Panc1 (cell line): ENCODE measurements around the gene FBXL4.

ENCODE experiments used
- POLR2AphosphoS5 ChIP-seq: IDR thresholded peaks from 2 replicates; pipeline ENCODE4 v1.6.1; 2012; ENCODE audit warnings: mild to moderate bottlenecking, low read depth, low read length, moderate library complexity
- SIN3A ChIP-seq: IDR thresholded peaks from 2 replicates; pipeline ENCODE4 v1.6.1; 2012; ENCODE audit warnings: low read depth, mild to moderate bottlenecking, low read length, moderate library complexity, borderline replicate concordance; ENCODE audit not compliant: insufficient read depth
- TF ChIP-seq, protein P1 (sequence below): fragments of 450-650 bp; IDR thresholded peaks from 2 replicates; pipeline ENCODE4 v1.5.1; 2017; ENCODE audit warnings: mild to moderate bottlenecking

DNA sequence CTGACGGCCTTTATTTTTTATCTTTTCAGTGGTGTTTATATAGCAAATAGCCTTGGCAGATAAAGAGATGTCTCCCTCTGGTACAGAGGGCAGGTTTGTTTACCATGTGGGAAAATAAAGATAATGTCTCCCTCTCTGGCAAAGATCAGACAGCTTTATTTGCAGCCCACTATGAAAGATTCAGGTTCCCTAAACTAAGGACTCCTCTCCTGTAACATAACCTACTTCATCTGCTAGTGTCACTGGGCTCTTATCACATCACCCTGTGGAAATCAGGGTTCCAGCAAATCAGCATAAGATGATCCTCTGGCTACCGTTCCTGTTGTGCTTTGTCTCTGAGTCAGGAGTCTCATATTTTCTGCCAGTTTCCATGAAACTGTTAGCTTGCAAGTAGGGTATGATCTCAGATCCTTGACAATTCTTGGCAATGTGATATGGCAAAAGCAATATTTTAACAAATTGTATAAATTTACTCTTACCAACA, 3.1 kb downstream of the FBXL4 start:
- TF ChIP-seq, protein P1, sequence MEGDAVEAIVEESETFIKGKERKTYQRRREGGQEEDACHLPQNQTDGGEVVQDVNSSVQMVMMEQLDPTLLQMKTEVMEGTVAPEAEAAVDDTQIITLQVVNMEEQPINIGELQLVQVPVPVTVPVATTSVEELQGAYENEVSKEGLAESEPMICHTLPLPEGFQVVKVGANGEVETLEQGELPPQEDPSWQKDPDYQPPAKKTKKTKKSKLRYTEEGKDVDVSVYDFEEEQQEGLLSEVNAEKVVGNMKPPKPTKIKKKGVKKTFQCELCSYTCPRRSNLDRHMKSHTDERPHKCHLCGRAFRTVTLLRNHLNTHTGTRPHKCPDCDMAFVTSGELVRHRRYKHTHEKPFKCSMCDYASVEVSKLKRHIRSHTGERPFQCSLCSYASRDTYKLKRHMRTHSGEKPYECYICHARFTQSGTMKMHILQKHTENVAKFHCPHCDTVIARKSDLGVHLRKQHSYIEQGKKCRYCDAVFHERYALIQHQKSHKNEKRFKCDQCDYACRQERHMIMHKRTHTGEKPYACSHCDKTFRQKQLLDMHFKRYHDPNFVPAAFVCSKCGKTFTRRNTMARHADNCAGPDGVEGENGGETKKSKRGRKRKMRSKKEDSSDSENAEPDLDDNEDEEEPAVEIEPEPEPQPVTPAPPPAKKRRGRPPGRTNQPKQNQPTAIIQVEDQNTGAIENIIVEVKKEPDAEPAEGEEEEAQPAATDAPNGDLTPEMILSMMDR = no peak
- TF ChIP-seq POLR2AphosphoS5 (no peak), SIN3A (no peak)
